ENCODE results near the gene SMC4.
"Not testable (repeated sequence)": the region's sequence is repeated elsewhere in the genome, so short reads cannot be mapped to it uniquely, and the experiment has no call there.

SMC4 gene

DNA sequence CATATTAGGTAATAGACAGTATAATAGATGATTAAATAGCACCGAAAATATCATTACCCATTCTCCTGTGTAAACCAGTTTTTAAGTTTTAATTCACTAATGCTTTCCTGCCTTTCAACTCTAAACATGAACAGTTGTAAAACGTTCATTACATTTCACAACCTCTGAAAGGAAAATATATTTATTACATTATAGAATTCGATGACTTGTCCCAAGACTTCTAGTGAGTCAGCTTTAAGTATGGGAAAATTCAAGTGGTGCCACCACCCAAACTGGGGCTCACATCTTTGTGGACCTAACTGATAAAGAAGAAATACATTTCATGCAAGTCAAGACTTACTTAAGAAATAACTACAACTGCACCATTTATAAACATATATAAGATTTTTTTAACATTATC lies 48.1 kb downstream of the SMC4 start:
- no peak for DNase-seq

DNA sequence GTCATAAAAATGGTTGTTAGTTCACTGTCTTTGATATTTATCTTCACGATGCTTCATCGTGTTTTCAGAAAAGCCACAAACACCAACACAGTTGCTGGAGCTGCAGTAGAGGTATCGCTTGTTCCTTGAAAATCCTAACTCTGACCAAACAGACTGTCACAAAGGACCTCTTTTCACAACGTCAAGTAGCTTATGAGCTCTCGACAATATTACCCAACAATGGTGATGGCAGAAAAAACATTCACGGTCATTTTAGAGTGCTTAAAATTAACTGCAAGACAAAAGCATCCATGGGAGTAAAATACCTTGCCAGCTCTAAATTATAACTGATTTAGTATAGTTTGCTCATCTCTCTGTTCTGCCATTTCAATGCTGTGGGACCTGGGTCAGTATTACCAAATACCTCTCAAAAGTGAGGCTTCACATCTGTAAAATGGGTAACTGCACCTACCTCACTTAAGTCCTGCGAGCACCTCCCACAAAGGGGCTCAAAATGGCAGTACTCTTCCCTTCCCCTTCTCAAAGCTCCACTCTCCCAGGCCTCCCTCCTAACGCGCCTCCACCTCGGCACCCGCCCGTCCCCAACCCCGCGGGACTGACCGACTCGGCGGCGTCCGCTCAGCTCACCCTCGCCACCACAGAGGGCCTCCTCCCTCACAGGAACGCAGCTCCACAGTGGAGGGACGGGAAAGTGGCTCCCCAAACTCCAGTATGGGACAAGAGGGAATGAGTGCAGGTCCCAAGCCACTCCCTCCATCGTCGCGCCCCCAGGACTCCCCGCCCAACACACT lies 49.6 kb downstream of the SMC4 start:
- DNase-seq: peak; percentile 46

- peak; percentile 90 for DNase-seq
Measured at GRCh38 chr3:160449636-160450598, 50.5 kb downstream of the SMC4 start, which contains the start of gene TRIM59. TSS of gene TRIM59 (minus strand) at chr3:160449786. CDS start at chr3:160439183, 10,603 bp downstream.

DNA sequence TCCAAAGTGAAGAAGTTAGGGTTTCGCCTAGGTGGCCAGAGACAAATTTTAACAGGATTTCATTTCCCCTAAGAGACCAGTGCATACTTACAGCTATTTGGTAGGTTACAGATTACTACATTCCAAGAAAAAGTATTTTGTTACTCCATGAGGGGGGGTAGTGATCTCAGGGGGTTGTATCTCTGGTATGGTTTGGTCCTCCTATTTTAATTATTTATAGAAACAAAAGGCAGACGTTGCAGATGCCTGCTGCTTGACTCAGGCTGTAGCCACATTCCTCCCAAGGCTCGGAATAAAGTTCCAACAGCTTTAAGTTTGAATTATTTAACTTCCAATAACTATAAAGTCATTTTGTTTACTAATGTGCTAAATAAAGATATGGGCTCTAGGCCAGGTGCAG lies 51.4 kb downstream of the SMC4 start:
- DNase-seq: no peak

GRCh38 chr3:160451602-160452001 lies 52.2 kb downstream of the SMC4 start:
- DNase-seq: no peak

- DNase-seq: not testable (repeated sequence)
Measured at GRCh38 chr3:160452251-160452650, 52.8 kb downstream of the SMC4 start.

DNA sequence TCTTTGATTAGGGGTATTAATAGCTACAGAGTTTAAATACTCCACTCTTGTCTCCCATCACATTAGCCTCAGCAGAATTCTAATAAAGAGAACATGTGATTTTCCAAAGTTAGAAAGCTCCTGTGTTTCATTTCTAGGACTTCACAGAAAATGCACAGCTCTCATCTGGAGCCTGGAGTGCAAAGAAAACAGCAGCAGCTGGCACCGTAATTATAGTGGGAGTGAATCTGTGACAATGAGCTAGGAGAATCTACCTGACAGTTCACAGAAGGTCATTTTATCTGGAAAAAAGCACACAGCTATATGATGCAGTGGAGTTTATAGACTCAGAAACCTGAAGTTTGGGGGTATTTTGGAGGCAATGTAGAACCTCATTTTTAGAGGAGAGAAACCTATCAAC lies 55.5 kb downstream of the SMC4 start:
- no peak for DNase-seq

DNA sequence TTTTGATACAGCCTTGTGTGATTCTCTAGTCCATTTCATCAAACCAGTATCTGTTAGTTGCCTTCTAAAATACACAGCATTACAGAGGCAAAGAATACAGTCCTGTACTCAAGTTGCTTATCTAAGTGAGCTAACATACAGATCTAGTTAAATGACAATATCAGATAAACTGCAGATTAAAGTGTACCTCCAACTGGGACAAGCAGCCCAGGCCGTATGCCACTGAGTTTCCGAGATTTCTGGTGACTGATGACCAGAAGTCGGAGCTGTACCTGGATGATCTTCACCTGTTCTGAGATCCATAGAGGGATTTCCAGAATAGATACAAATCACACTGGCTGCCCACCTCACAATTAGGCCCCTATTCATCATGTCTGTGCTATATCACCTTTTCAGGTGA lies 56.4 kb downstream of the SMC4 start:
- DNase-seq: no peak

- DNase-seq: no peak
Measured at GRCh38 chr3:160458151-160458550, 58.7 kb downstream of the SMC4 start.

DNA sequence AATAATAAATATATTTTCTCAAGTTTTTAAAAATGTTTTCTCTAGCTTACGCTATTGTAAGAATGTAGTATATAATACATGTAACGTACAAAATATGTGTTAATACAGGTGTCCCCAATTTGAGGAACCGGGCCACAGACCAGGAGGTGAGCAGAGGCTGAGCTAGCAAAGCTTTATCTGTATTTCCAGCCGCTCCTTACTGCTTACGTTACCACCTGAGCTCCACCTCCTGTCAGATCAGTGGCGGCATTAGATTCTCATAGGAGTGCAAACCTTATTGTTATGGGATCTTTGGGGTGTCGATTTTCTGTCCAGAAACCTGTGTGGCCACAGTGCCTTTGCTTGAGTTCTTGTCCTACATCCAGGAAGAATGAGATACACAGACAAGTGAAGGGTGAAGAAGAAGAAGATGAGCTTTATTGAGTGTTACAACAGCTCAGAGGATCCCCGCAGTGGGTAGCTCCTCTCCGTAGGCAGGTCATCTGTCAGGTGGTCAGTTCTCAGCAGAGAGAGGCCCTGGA lies 60.1 kb downstream of the SMC4 start:
- no peak for DNase-seq

DNA sequence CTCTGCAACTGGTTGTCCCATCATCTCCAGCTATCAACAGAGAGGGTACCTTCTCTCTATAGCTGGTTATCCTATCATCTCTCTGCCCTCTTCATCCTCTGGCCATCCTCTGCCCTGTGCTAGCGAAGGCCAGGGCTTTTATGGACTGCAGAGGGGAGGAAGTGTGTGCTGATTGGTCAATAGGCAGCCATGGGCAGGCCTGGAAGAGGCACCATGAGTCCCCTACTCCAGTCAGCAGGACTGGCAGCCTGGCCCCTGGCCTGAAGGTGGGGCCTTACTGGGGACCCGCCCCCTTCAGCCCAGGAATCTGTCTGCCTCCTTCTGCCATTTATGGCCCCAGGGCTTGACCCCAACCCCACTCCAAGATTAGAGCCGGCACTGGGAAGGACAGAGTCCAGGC lies 60.6 kb downstream of the SMC4 start:
- no peak for DNase-seq

DNA sequence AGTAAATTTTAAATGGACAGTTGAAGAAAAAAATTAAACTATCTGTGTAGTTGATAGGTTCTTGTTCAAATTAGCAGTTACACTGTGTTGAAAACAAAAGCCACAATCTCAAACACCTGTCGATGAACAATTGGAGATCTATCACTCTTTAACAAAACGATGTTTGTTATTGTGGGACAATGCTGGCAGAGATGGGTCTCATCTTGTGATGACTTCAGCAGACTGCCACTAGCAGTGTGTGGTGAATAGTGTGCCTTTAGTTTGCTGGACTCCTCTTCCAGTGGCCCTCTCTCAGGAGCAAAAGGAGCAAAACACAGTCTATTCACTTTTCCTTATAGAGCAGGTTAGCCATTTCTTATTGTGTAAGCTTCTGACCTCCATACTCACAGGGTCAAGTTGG lies 64.9 kb downstream of the SMC4 start:
- DNase-seq: no peak

DNA sequence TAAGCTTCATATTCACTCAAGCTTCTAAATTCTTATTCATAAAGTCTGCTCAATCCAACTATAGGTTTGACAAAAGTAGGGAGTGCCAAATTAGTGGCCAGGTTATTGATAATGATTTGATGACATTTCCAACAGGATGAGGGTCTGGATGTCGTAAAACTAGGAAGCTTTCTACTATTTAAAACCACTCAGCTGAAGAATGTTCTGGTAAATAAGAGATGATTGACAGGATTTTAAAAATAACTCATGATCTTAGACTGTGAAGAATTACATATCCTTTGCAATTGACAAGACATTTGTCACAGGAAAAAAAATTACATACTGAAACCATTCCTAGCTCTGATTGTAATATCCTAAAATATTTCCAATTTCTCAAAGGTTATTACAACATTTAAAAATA lies 65.5 kb downstream of the SMC4 start:
- DNase-seq: no peak

GRCh38 chr3:160470181-160470580 lies 70.7 kb downstream of the SMC4 start:
- no peak for DNase-seq

- no peak for DNase-seq
Measured at GRCh38 chr3:160471892-160472291, 72.4 kb downstream of the SMC4 start.

GRCh38 chr3:160472344-160472743 lies 72.9 kb downstream of the SMC4 start:
- DNase-seq: no peak

DNA sequence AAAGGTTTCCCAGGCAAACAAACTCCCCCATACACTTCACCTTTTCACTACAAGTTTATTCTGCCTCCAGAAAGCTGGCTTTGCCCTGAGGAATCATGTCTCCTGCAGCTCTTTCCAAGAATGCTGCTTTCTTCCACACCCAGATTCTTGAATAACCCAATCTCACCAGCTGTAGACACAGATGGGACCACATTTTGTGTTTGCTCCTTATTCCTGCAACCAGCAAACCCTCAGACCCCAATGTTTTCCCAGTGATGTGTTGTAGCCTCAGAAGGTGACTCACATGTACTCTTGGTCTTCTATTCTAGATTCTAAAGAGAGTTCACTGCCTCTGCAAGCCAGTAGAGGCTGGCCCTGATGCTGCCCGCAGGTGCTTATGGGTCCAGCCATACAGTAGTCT lies 73.8 kb downstream of the SMC4 start:
- DNase-seq: no peak

- no peak for DNase-seq
Measured at GRCh38 chr3:160473978-160474377, 74.5 kb downstream of the SMC4 start.

GRCh38 chr3:160474416-160474838 lies 75.0 kb downstream of the SMC4 start:
- DNase-seq: no peak

GRCh38 chr3:160475153-160475552 lies 75.7 kb downstream of the SMC4 start:
- no peak for DNase-seq

DNA sequence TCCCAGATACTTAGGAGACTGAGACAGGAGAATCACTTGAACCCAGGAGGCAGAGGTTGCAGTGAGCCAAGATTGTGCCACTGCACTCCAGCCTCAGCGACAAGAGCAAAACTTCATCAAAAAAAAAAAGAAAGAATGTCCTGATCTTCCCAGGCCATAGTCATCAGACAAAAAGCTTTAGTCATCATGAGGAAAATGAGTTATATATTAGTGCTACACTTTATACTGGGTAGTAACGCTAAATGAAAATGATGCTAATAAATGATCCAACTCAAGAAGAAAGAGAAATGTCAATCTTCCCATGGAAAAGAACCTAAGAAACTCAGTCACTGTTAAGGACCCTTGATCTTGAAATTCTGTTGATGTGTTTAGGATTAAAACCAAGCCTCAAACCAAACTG lies 76.4 kb downstream of the SMC4 start:
- DNase-seq: no peak

DNA sequence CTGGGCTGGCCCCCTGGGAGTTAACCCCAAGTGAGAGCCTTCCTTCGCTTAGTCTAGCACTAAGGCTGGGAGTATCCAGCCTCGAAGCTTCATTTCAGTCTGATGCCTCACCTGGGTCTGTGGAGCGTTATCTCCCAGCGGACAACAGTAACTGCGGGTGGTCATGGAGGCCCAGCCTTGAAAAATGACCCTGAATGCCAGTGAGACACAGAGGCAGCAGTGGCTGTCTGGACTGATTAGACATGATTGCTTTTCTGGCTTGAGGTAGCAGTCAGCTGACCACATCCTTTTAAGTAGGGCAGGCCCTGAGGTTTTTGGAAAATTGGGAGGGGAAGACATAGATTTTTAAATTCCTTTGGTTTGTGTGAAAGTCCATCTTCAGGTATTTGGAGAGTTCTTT lies 78.3 kb downstream of the SMC4 start:
- no peak for DNase-seq

GRCh38 chr3:160478338-160478737 lies 78.9 kb downstream of the SMC4 start:
- DNase-seq: no peak

GRCh38 chr3:160479376-160479775 lies 79.9 kb downstream of the SMC4 start:
- DNase-seq: no peak
